ENCODE results near the gene NIPSNAP3A. TPM values are rescaled to one million over a fixed set of nuclear protein-coding genes. Genes with fewer than 3 reads are reported as not detected.

Gene NIPSNAP3A
- total RNA-seq, 1 donor from 2014 or later, result 25.8 TPM

- no peak for DNase-seq (ENCODE audit: extremely low spot score in 2 of 2)
- TF ChIP-seq CTCF (IDR thresholded peaks at IDR 0.05) (no peak), POLR2A (IDR thresholded peaks at IDR 0.05) (no peak), POLR2AphosphoS5 (IDR thresholded peaks at IDR 0.05; ENCODE audit: insufficient read depth in 1 of 2, low read depth in 1 of 2) (no peak)
- intact Hi-C loops (cut with DNase I), result no loop called here
- no peak overlapping the region for H3K4me3 ChIP-seq
- peaks cover 0 to 68% of the 10 kb centered on the region in 2 donors for H3K36me3 ChIP-seq
- H3K27me3 ChIP-seq, result no peaks in the 10 kb centered on the region
- H3K9me3 ChIP-seq, result no peaks in the 10 kb centered on the region
- no peaks in the 10 kb centered on the region for H3K4me1 ChIP-seq
- no peak overlapping the region for H3K27ac ChIP-seq
Observed at GRCh38 chr9:104783588-104783987, 36.1 kb downstream of the NIPSNAP3A start.

GRCh38 chr9:104784098-104784497 lies 36.6 kb downstream of the NIPSNAP3A start:
- intact Hi-C loops (cut with DNase I), result no loop called here
- TF ChIP-seq CTCF (IDR thresholded peaks at IDR 0.05) (no peak), POLR2A (IDR thresholded peaks at IDR 0.05) (no peak), POLR2AphosphoS5 (IDR thresholded peaks at IDR 0.05; ENCODE audit: insufficient read depth in 1 of 2, low read depth in 1 of 2) (no peak)

GRCh38 chr9:104786293-104786692 lies 38.8 kb downstream of the NIPSNAP3A start:
- Histone ChIP-seq H3K36me3 (peaks cover 0 to 91% of the 10 kb centered on the region in 2 donors), H3K27me3 (no peaks in the 10 kb centered on the region), H3K4me3 (no peak overlapping the region), H3K4me1 (no peaks in the 10 kb centered on the region), H3K9me3 (no peaks in the 10 kb centered on the region), H3K27ac (no peak overlapping the region)
- TF ChIP-seq CTCF (IDR thresholded peaks at IDR 0.05) (no peak), POLR2AphosphoS5 (IDR thresholded peaks at IDR 0.05; ENCODE audit: insufficient read depth in 1 of 2, low read depth in 1 of 2) (no peak), POLR2A (IDR thresholded peaks at IDR 0.05) (no peak)
- DNase-seq (ENCODE audit: extremely low spot score in 2 of 2), result no peak
- intact Hi-C loops (cut with DNase I), result no loop called here

More at GRCh38 chr9:104784098-104784497, 36.6 kb downstream of the NIPSNAP3A start:
- no peaks in the 10 kb centered on the region for H3K9me3 ChIP-seq
- H3K27ac ChIP-seq, result no peak overlapping the region
- H3K4me3 ChIP-seq, result no peak overlapping the region
- DNase-seq (ENCODE audit: extremely low spot score in 2 of 2), result no peak
- H3K4me1 ChIP-seq, result no peaks in the 10 kb centered on the region
- H3K27me3 ChIP-seq, result no peaks in the 10 kb centered on the region
- peaks cover 0 to 73% of the 10 kb centered on the region in 2 donors for H3K36me3 ChIP-seq

- Histone ChIP-seq H3K27ac (no peak overlapping the region), H3K36me3 (peaks cover 4 to 96% of the 10 kb centered on the region in 2 donors), H3K4me3 (no peak overlapping the region), H3K9me3 (no peaks in the 10 kb centered on the region), H3K4me1 (no peaks in the 10 kb centered on the region), H3K27me3 (no peaks in the 10 kb centered on the region)
- intact Hi-C loops (cut with DNase I), result no loop called here
- no peak for DNase-seq (ENCODE audit: extremely low spot score in 2 of 2)
- TF ChIP-seq CTCF (IDR thresholded peaks at IDR 0.05), result no peak
- no peak for TF ChIP-seq POLR2AphosphoS5 (IDR thresholded peaks at IDR 0.05; ENCODE audit: insufficient read depth in 1 of 2, low read depth in 1 of 2)
- TF ChIP-seq POLR2A (IDR thresholded peaks at IDR 0.05), result no peak
Observed at GRCh38 chr9:104787306-104788015, 40.0 kb downstream of the NIPSNAP3A start.

GRCh38 chr9:104788251-104788650 lies 40.8 kb downstream of the NIPSNAP3A start:
- Histone ChIP-seq H3K4me1 (no peaks in the 10 kb centered on the region), H3K27ac (no peak overlapping the region), H3K4me3 (no peak overlapping the region), H3K27me3 (no peaks in the 10 kb centered on the region), H3K9me3 (no peaks in the 10 kb centered on the region), H3K36me3 (peaks cover 4 to 100% of the 10 kb centered on the region in 2 donors)
- TF ChIP-seq CTCF (IDR thresholded peaks at IDR 0.05) (no peak), POLR2A (IDR thresholded peaks at IDR 0.05) (no peak), POLR2AphosphoS5 (IDR thresholded peaks at IDR 0.05; ENCODE audit: insufficient read depth in 1 of 2, low read depth in 1 of 2) (no peak)
- DNase-seq (ENCODE audit: extremely low spot score in 2 of 2), result no peak
- intact Hi-C loops (cut with DNase I), result no loop called here

Data from vagina (tissue), 2 donors.